HG03342 (cell line): ENCODE measurements around the gene FKBP15.
"Not testable (repeated sequence)": the region's sequence is repeated elsewhere in the genome, so short reads cannot be mapped to it uniquely, and the experiment has no call there.

ENCODE experiments used
- ATAC-seq: cut with Tn5 transposase; IDR thresholded peaks from one replicate; pipeline ENCODE4 v1.9.1; 2021; ENCODE audit warnings: mild to moderate bottlenecking, moderate library complexity; ENCODE audit not compliant: unreplicated experiment

The FKBP15 gene

GRCh38 chr9:113151696-113152630 is 69.1 kb downstream of the FKBP15 start:
- ATAC-seq = no peak

GRCh38 chr9:113150670-113151611 is 70.1 kb downstream of the FKBP15 start, which contains the start of gene SLC31A2:
SLC31A2 (plus strand) TSS chr9:113151007; CDS start chr9:113151075, 68 bp downstream.
- peak; percentile 97 for ATAC-seq

GRCh38 chr9:113149561-113149960 is 71.5 kb downstream of the FKBP15 start:
- ATAC-seq = not testable (repeated sequence)

GRCh38 chr9:113148781-113149510 is 72.1 kb downstream of the FKBP15 start:
- ATAC-seq = no peak

- no peak for ATAC-seq
These were observed 72.7 kb downstream of the FKBP15 start for GRCh38 chr9:113148372-113148705.

DNA sequence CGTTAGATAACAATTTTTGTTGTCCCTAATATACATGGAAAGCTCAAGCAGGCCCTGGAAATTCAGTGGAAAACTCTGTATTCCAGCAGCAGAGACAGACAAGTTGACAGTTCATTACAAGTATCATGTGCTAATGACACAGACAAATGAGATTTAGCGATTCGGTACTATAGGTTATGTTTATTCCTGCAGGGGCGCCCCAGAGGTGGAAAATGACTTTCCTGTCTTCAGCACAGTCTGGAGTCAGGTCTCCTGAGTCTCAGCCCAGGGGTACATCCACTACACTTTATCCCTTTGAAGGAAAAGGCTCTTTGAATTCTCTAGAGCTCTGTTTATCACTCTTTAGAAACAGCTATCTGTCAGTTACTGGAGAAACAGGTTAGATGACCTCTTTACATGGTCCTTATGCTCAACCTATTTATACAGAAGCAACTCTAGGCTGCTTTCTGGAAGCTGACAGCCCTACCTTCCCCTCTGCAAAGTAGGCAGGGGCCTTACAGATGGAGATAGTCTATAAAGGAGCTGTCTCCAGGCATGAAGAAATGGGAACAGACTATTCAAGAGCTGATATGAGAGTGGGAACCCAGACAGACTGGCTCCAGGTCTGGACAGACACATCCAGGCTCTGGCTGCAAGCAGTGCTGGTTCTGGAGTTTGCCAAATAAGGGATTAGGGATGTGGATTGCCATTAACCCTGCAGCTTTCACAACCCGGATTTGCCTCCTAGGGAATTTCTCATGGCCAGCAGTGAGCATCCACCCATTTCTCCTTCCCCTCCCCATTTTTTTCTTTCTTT is 77.4 kb downstream of the FKBP15 start:
- no peak for ATAC-seq

- not testable (repeated sequence) for ATAC-seq
These were observed 80.2 kb downstream of the FKBP15 start for GRCh38 chr9:113140896-113141295.

GRCh38 chr9:113139953-113140352 is 81.1 kb downstream of the FKBP15 start:
- no peak for ATAC-seq

DNA sequence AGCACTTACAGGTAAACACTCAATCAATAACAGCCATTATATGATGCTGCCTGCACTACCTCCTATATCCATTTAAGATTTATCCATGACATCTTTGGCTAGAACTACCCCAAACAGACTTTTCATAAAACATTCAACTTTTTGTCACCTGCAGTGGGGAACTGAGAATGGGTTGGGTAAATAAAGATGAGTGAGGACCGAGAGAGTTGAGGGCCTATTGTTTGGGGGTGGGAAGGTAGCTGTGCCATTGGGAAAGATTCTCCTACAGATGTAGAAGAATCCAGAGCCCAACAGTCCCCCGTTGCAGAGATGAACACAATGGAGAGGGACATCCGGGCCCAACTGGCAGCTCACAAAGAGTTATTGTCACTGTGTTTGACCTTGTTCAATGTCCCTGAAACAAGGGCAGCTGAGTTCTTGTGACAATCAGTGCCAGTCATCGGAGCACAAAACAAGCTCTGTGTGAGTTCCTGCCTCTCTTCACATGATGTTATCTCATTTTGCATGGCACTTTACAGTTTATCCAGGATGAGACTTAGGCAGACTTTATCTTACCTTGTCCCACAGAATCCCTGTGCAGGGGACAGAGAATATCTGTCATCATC is 81.8 kb downstream of the FKBP15 start:
- ATAC-seq = no peak

GRCh38 chr9:113138760-113139159 is 82.3 kb downstream of the FKBP15 start:
- no peak for ATAC-seq

- no peak for ATAC-seq
These were observed 83.6 kb downstream of the FKBP15 start for GRCh38 chr9:113137196-113138168.

DNA sequence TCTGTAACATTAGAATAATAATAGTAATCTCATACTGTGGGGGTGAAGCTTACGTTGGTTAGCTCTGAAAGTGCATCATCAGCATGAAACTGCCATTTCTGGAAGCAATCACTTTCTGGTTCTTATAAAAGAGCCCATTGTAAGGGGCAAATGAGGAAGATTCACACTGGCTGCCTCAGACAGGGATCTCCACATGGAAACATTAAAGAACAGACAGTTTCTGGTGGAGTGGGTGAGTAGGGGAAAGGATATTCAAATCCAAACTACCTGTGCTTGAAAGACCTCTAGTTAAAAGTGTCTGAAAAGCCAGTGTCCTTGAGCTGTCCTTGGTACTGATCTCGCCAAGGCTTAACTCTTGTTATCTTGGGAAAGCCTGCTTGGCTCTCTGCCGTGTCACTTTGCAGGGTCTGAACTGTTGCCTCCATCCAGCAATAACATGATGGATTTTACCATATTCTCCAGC is 89.4 kb downstream of the FKBP15 start:
- no peak for ATAC-seq

GRCh38 chr9:113129884-113130283 is 91.2 kb downstream of the FKBP15 start:
- ATAC-seq = no peak

DNA sequence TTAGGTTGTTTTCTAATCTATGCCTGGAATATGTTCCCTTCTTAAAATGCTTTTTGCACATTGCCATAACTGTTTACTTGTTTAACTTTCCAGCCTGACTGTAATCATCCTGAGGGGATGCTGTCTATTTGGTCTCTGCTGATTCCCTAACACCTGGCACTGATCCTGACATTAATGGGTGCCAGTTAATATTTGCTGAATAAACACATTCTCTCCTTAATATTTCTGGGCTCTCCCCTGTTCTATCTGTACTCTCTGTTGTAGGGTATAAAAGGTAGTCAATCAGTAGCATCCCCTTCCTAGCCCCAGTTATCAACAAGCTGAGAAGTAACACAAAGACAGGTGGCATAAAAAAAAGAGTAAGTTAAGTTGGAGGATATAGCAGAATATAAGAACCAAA is 91.6 kb downstream of the FKBP15 start:
- no peak for ATAC-seq

- no peak for ATAC-seq
These were observed 95.6 kb downstream of the FKBP15 start for GRCh38 chr9:113125386-113126035.

- not testable (repeated sequence) for ATAC-seq
These were observed 102.2 kb downstream of the FKBP15 start for GRCh38 chr9:113118829-113119228.
